Measurements from ENCODE around the gene LIG1.

Gene LIG1

DNA sequence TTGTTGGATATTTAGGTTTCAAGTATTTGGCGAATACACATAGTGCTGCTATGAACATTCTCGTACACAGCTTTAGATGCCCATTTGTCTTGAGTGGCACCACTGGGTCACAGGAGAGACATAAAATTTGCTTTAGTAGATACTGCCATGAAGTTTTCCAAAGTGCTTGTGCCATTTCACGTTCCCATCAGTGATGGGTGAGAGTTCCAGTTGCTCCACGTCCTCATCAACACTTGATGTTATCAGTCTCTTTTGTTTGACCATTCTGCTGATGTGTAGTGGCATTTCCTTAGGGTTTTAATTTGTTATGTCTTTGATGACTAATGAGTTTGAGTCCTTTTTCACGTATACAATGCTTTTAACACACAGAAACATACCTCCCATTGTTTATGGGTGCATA, 11.4 kb upstream of the LIG1 start:
- no peak for DNase-seq

DNA sequence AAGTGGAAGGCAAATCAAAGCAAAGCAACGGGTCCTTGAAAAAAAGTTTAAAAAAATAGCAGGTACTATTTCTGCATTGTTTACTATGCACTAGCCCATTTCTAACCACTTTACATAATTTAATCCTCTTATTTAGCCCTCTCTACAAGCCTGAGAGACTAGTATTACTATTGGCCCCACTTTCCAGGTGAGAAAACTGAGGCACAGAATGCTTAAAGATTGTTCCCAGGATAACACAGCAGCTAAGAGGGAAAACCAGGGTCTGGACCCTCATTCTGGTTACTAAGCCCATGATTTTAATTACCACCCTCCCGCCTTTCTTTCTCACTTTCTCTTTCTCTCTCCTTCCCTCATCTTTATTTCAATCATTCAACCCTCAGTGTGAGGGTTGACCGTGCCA, 6.1 kb upstream of the LIG1 start:
- no peak for DNase-seq

GRCh38 chr19:48175578-48175977, 5.4 kb upstream of the LIG1 start:
- DNase-seq = no peak

DNA sequence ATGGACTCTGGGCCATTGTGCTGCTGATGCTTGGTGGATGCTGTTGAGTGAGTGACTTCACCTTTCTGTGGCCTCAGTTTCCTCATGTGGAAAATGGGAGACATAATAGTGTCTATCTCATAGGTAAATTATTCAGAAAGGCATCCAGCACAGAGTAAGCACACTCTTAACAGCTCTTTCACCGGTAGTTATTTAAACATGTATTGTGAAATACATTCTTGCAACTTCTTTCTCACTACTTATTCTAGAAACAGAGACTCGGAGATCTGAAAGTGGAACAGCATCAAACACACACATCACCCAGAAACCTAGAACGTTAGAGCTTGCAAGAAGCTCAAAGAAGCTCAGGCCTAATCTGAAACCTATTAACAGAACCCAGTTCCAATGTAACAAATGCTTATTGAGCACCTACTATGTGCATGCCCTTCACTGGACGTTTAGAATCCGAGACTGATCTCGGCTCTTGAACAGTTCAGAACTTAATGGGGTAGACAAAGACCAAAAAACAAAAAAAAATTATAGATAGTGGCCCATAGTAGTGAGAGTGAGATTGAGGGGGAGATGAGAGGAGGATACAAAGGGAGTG, 4.4 kb upstream of the LIG1 start:
- no peak for DNase-seq

DNA sequence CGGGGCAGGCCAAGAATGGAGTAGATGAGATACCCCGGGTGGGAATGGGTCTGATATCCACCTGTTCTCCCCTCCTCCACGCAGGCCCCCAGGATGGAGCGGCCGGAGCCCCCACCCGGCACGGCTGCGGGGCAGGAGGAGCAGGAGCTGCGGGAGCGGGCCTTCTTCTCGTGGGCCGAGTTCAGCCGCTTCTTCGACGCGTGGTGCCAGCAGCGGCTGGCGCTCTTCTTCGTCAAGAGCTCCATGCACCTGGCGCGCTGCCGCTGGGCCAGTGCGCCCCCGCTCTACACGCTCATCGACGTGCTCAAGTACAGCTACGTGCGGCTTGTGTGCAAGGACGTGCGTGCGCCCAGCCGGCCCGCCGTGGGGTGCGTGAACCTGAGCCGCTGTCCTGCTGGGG, 1.6 kb upstream of the LIG1 start:
- DNase-seq = no peak

DNA sequence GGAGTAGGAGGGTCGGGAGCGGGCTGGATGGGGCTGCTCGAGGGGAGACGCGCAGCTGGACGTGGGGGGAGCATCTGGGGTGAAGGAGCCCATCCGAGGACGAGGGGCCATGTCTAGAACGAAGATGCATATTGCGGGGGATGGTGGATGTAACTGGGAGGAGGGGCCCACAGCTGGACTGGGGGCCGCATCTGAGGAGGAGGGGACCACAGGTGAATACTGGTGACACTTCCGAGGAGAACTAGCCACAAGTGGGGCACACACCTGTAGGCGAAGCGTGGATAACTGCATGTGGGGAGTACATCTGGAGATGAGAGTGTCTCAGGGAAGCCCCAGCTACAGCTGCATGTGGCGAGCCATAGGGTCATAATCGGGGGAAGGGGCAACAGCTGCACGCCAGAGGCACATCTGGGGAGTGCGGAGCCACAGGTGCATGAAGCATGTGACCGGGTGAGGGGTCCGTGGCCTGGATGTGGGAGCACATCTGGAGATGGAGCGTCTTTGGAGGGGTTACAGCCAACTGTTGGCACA, 738 bp upstream of the LIG1 start:
- DNase-seq = no peak

GRCh38 chr19:48169578-48169938, 586 bp downstream of the LIG1 start:
- peak; percentile 93 for DNase-seq

- no peak for DNase-seq
Observed at GRCh38 chr19:48168689-48169088, 1.5 kb downstream of the LIG1 start.

DNA sequence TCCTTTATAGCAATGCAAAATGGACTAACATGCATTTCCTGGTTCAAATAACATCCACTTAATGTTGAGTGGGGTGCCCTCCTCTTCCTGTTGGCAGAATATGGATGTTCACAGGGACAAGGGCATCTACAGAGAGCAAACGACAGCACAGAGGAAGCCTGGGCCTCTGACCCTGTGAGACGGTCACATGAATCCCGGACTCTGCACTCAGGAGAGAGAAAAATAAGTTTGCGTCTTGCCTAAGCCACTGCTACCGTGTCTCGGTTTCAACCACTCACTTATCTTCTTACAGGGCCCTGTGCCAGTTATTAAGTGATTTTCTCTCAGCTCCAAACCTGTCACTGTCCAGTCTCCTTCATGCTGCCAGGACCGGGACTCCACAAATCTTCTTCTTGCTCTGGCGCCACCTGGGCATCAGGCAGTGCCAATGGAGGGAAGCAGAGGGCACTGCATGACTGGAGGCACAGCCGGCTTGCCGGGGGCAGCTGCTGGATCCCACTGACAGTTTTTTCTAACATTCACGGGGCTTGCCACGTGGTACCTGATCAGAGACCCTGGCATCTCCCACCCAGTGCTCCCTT, 11.8 kb downstream of the LIG1 start:
- no peak for DNase-seq

DNA sequence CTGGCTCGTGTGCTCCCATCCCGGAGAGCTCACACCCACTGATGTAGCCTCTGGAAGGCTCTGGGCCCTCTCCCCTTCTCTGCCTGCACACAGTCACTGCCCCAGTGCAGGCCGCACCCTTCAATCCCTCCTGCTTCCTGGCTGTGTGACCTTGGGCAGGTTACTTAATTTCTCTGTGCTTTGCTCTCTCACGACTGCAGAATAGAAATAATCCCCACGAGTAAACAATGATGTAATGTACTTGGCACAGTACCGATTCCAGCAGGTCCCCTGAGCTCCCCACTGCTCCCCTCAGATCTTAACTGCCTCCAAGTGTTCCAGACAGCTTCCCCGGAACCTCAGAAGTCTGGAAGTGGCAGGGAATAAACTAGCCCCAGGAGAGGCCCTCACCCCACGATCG, 16.1 kb downstream of the LIG1 start:
- DNase-seq = no peak

- DNase-seq = peak; percentile 75
Observed at GRCh38 chr19:48152551-48152950, 17.6 kb downstream of the LIG1 start.

GRCh38 chr19:48149430-48149829, 20.7 kb downstream of the LIG1 start:
- no peak for DNase-seq

- no peak for DNase-seq
Observed at GRCh38 chr19:48148576-48148975, 21.6 kb downstream of the LIG1 start.

DNA sequence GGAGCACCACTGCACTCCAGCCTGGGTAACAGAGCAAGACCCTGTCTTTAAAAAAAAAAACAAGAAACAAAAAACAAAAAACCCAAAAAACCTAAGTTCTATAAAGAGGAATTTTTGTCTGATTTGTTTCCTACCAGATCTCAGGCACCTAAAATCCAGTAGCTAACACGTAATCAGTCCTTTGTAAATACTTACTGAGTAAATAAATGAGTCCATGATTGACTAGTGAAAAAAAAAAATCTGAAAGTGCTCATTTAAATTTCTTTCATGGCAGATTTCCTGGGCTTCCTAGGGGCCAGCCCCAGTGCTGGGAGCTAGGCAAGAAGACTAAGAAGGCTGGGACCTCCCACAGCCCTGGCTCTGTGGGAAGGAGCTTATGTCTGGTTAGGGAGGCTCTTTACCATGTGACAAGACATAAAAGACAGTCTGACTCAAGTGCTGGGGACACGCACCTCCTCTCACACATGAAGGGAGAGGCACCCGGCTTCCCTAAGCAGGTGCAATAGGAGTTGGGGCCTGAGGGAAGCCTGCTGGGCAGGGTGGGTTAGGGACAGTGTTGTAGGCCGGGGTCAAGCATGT, 22.5 kb downstream of the LIG1 start:
- DNase-seq = no peak

DNA sequence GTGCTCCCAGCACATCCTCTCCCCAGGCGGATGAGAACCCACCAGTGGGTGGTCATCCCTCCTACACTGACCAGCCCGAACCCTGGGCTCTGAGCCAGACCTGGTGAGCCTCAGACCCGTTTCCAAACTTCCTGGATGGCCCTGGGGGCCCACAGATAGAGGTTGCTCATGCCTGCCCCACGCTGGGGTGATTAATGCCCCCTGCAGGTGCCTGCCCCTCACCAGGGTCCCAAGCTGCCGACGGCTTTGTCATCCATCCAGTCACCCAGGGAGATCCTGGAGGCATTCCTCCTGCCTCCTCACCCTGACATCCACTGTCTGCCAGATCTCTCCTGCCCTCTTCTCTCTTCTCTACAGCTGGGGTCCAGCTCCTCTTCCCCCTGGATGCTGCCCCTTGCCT, 31.1 kb downstream of the LIG1 start:
- no peak for DNase-seq

DNA sequence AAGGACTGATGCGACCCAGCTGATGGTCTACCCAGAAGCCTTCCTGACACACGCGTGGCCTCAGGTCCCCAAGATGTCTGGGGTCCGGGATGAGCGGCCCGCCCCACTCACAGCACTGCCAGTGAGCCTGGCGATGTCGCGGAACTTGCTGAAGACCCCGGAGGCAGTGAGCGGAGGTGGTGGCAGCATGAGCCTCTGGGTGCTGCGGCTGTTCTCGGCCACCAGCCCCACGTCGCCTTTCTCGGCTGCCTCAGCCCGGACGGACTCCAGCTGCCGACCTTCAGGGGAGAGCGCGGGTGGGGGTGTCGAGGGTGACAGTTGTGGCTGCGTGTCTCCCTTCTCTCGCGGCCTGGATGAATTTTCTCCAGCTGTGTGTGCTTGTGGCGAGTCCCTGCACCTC, 32.7 kb downstream of the LIG1 start:
- no peak for DNase-seq

DNA sequence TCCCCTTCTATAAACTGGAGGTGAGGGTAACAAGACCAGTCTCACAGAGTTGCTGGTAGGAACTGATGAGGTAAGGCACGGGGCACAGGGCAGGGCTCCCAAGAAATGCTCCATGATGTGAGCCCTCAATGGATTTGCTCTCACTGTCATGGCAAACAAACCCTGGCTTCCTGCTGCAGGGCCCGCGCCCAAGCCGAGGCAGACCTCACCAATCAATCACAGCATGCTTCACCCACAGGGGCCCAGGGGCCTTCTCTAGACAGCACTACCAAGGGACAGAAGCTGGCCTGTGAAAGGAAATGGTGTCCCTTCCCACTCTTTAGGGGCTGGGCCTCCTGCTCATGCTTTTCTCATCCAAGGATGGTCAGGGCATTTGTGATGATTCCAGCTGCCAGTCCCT, 33.6 kb downstream of the LIG1 start:
- DNase-seq = no peak

- peak; percentile 10 for DNase-seq
Observed at GRCh38 chr19:48135411-48135810, 34.7 kb downstream of the LIG1 start.

- no peak for DNase-seq
Observed at GRCh38 chr19:48133094-48133493, 37.0 kb downstream of the LIG1 start.

DNA sequence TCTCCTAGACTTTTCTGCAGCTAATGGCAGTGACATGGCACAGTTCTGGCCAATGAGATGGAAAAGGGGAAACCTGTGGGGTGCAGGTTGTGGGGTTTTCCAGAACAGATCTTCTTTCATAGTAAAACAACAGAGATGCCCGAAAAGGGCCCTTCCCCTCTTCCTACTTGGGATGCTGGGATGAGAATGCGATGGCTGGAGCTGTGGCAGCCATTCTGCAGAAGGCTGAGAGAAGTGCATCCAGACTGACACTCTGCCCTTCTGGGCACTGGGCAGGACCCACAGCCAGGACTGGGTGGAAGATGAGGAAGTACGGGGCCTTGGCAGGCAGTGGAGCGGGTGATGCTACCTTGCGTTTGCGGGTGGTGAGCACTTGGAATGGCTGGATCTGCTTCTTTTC, 42.6 kb downstream of the LIG1 start:
- no peak for DNase-seq

GRCh38 chr19:48123907-48124651, 46.1 kb downstream of the LIG1 start:
- no peak for DNase-seq

DNA sequence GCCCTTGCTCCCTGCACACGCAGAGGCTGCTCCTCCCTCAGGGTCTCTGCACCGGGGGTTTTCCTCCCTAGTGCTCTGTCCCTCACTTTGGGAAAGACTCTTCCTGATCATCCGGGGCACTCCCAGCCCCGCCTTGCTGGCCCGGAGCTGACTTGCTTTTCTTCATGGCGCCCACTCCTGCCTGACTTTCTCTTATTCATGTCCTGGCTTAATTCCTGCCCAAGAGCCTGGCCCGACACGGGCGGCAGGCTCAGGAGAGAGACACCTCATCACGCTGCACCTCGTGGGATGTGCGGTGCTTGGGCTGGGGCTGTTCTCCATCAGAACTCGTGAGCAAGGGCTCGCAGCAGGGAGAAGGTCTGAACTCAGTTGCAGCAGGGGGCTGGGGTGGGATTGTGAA, 47.7 kb downstream of the LIG1 start:
- no peak for DNase-seq

- no peak for DNase-seq
Observed at GRCh38 chr19:48121909-48122371, 48.2 kb downstream of the LIG1 start.

DNA sequence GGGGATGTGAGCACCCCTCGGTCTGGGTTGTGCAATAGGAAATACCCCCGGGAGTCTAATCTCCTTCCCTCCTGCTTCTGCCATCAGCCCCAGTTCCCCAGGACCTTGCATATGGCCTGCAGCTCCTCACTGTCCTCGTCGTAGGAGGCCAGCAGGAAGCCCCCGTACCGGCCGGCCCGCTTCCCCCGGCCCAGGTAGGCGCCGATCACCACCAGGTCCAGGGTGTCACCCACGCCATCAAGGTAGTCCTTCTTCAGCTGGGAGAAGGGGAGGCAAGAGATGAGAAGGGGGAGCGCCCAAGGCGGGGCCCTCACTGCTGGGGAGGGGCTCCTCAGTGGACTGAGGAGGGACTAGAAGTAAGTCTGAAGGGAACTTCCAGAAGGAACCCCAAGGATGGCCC, 49.1 kb downstream of the LIG1 start:
- no peak for DNase-seq
